Measurements from ENCODE around the gene PSMG4. TPM values are rescaled to one million over a fixed set of nuclear protein-coding genes. Genes with fewer than 3 reads are reported as not detected.

The PSMG4 gene
- total RNA-seq, 1 experiment from 2014 or later, result 35.0 TPM

- intact Hi-C loops (cut with micrococcal nuclease), result no loop called here
- Histone ChIP-seq H3K36me3 (ENCODE audit: control insufficient read depth in 1 of 2, insufficient read depth in 2 of 2, low read length in 2 of 2) (no peaks in the 10 kb centered on the region), H3K9me2 (ENCODE audit: insufficient read depth) (no peaks in the 10 kb centered on the region), H3K27ac (ENCODE audit: low read depth, low read length) (no peak overlapping the region), H4K20me1 (ENCODE audit: insufficient read depth) (no peaks in the 10 kb centered on the region), H3K27me3 (ENCODE audit: insufficient read depth, low read length) (no peaks in the 10 kb centered on the region), H3K4me1 (ENCODE audit: control insufficient read depth in 1 of 2, insufficient read depth in 2 of 2, low read length in 2 of 2) (no peaks in the 10 kb centered on the region), H3K79me2 (ENCODE audit: insufficient read depth, low read length) (no peaks in the 10 kb centered on the region), H3K4me2 (ENCODE audit: low read length) (no peak overlapping the region), H3K9ac (ENCODE audit: low read length) (no peak overlapping the region), H2AFZ (ENCODE audit: low read depth, low read length, poor library complexity, severe bottlenecking) (no peak overlapping the region), H3K9me3 (ENCODE audit: control insufficient read depth in 1 of 2, insufficient read depth in 1 of 2, low read depth in 1 of 2, low read length in 2 of 2) (no peaks in the 10 kb centered on the region), H3K4me3 (replicated peaks in 1 of 2; ENCODE audit: low read depth in 1 of 2, low read length in 2 of 2) (no peak overlapping the region)
- no peak for TF ChIP-seq ATF3 (IDR thresholded peaks at IDR 0.05)
- no peak for TF ChIP-seq CEBPB (IDR thresholded peaks at IDR 0.05; ENCODE audit: low read depth)
- no peak for TF ChIP-seq SP1 (IDR thresholded peaks at IDR 0.05; ENCODE audit: low read depth)
- TF ChIP-seq YY1 (IDR thresholded peaks at IDR 0.05; ENCODE audit: extremely low read depth, insufficient replicate concordance, low read depth, low read length), result no peak
- no peak for TF ChIP-seq CTCF (IDR thresholded peaks at IDR 0.05 in 2 of 3, conservative IDR thresholded peaks at IDR 0.05 in 1 of 3; ENCODE audit: borderline replicate concordance in 1 of 3, insufficient read depth in 1 of 3, low read depth in 2 of 3, low read length in 2 of 3)
- TF ChIP-seq MAX (IDR thresholded peaks at IDR 0.05), result no peak
- no peak for TF ChIP-seq ELF1 (IDR thresholded peaks at IDR 0.05; ENCODE audit: borderline replicate concordance, low read depth)
- no peak for TF ChIP-seq ZBTB33 (IDR thresholded peaks at IDR 0.05; ENCODE audit: extremely low read depth, insufficient replicate concordance, low read length)
- no peak for TF ChIP-seq SIN3A (IDR thresholded peaks at IDR 0.05; ENCODE audit: low read depth)
- no peak for TF ChIP-seq ZNF274 (IDR thresholded peaks at IDR 0.05; ENCODE audit: low read depth, low read length)
- TF ChIP-seq POLR2AphosphoS5 (IDR thresholded peaks at IDR 0.05; ENCODE audit: low read depth, low read length), result no peak
- POLR2A ChIA-PET, result no interaction called here
- DNase-seq (ENCODE audit: low read depth, low spot score) (no peak), ATAC-seq (no peak)
- CTCF ChIA-PET, result no interaction called here
- RAD21 ChIA-PET (ENCODE audit: low non-redundant PET in 1 of 2, low total read pairs in 2 of 2, uncharacterized antibody in 2 of 2, unreplicated experiment in 2 of 2), result no interaction called here
- BruUV-seq (replicated peaks), result no TSS peak
These were observed 53.1 kb downstream of the PSMG4 start for GRCh38 chr6:3311826-3312225.
